Endodermal cell (in vitro differentiated cells): Measurements from ENCODE around the gene ARHGEF28. TPM values are rescaled to one million over a fixed set of nuclear protein-coding genes. Genes with fewer than 3 reads are reported as not detected.

Experiments used
- DNase-seq: peaks from one replicate; pipeline ENCODE4 v3.0.0-alpha.2; 2017
- H3K27ac ChIP-seq: 2 replicates; pipeline ENCODE4 v1.5.1; 2013; ENCODE audit warnings: mild to moderate bottlenecking, low read depth, low read length, moderate library complexity
- H3K27me3 ChIP-seq: 2 replicates; pipeline ENCODE4 v1.6.1; 2013; ENCODE audit warnings: mild to moderate bottlenecking, low read length, moderate library complexity; ENCODE audit not compliant: insufficient read depth, control insufficient read depth, poor library complexity, severe bottlenecking
- H3K36me3 ChIP-seq: 2 replicates; pipeline ENCODE4 v1.7.0; 2013; ENCODE audit warnings: mild to moderate bottlenecking, low read length, moderate library complexity; ENCODE audit not compliant: control insufficient read depth, insufficient read depth
- H3K4me1 ChIP-seq: one replicate; pipeline ENCODE4 v1.7.0; 2013; ENCODE audit warnings: low read length; ENCODE audit not compliant: control insufficient read depth, insufficient read depth
- H3K4me3 ChIP-seq: 2 replicates; pipeline ENCODE4 v1.5.1; 2013; ENCODE audit warnings: mild to moderate bottlenecking, low read length, moderate library complexity
- H3K9ac ChIP-seq: 2 replicates; pipeline ENCODE4 v1.6.1; 2013; ENCODE audit warnings: mild to moderate bottlenecking, low read length, moderate library complexity; ENCODE audit not compliant: poor library complexity, severe bottlenecking; ENCODE audit errors: extremely low read depth
- H3K9me3 ChIP-seq: 2 replicates; pipeline ENCODE4 v1.6.1; 2013; ENCODE audit warnings: mild to moderate bottlenecking, low read length, moderate library complexity; ENCODE audit not compliant: control insufficient read depth
- H3K27ac Mint-ChIP-seq: 2 replicates; pipeline ENCODE4 v1.8.0; 2020; ENCODE audit warnings: mixed read lengths
- H3K27me3 Mint-ChIP-seq: 2 replicates; pipeline ENCODE4 v1.8.0; 2021; ENCODE audit warnings: mild to moderate bottlenecking, mixed read lengths; ENCODE audit not compliant: insufficient read depth
- H3K36me3 Mint-ChIP-seq: 2 replicates; pipeline ENCODE4 v1.8.0; 2020; ENCODE audit warnings: low read depth, mixed read lengths
- H3K4me1 Mint-ChIP-seq: 2 replicates; pipeline ENCODE4 v1.8.0; 2020; ENCODE audit warnings: mixed read lengths
- H3K4me3 Mint-ChIP-seq: 2 replicates; pipeline ENCODE4 v1.8.0; 2020; ENCODE audit warnings: mild to moderate bottlenecking, moderate library complexity, mixed read lengths
- H3K9me3 Mint-ChIP-seq: 2 replicates; pipeline ENCODE4 v1.8.0; 2020; ENCODE audit warnings: mild to moderate bottlenecking, mixed read lengths
- CTCF ChIP-seq: fragments of 200-600 bp; sonication (generic); conservative IDR thresholded peaks from 2 replicates; pipeline ENCODE4 v1.5.0; 2021; ENCODE audit warnings: antibody characterized with exemption, mild to moderate bottlenecking
- WGBS, 2 experiments: methylation state at CpG; one replicate each; pipeline versions ENCODE4 v1.1.5 to v1.1.7; 2013; ENCODE audit warnings: missing lambda C conversion rate in 2 of 2, mixed read lengths in 1 of 2; ENCODE audit not compliant: insufficient coverage in 1 of 2, insufficient read length in 1 of 2; 5-methylcytosine and 5-hydroxymethylcytosine counted together
- total RNA-seq, 2 donors: library from RNA; stranded (reverse); fragmentation: NEBNext Ultra II Directional in 1 of 2; extraction: Animal tissue kit (Norgen Biotek cat#: 25700) in 1 of 2; gene quantifications; 2 replicates in 1 of 2; 3 replicates in 1 of 2; pipeline ENCODE4 v1.2.1, GENCODE V29; 2021

The ARHGEF28 gene
- total RNA-seq, 2 donors from 2014 or later, result 0.92 to 1.2 TPM

DNA sequence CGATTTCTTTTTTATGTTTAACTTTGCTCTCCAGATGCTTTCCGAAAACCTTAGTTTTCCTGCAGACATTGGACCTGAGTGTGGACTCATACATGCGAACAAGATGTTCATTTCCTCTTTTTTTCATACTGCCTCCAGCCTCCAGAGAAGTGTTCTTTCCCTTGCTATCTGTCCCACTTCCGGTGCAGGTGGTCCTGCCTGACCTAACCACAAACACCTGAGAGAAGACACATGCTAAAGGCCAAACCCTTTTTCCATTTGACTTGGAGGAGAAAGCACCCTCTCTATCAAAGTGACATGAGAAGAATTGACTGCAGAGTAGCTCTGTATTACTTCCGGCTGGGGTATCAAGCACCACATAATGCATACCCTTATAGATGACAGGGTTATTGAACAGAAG lies 334.0 kb downstream of the ARHGEF28 start:
- no peak for TF ChIP-seq CTCF
- no peaks in the 10 kb centered on the region for H3K27me3 Mint-ChIP-seq
- H3K4me3 ChIP-seq, result no peak overlapping the region
- no peaks in the 10 kb centered on the region for H3K4me1 ChIP-seq
- no peaks in the 10 kb centered on the region for H3K36me3 Mint-ChIP-seq
- H3K27ac Mint-ChIP-seq, result no peak overlapping the region
- WGBS, 2 experiments, result 52 to 76% methylated on average over 3 to 5 of the region's 5 CpGs
- H3K4me3 Mint-ChIP-seq, result no peak overlapping the region
- H3K27me3 ChIP-seq, result no peaks in the 10 kb centered on the region
- DNase-seq, result no peak
- H3K9me3 ChIP-seq, result no peaks in the 10 kb centered on the region
- no peak overlapping the region for H3K9ac ChIP-seq
- peaks cover 11% of the 10 kb centered on the region for H3K4me1 Mint-ChIP-seq
- no peak overlapping the region for H3K27ac ChIP-seq
- H3K36me3 ChIP-seq, result no peaks in the 10 kb centered on the region
- no peaks in the 10 kb centered on the region for H3K9me3 Mint-ChIP-seq

DNA sequence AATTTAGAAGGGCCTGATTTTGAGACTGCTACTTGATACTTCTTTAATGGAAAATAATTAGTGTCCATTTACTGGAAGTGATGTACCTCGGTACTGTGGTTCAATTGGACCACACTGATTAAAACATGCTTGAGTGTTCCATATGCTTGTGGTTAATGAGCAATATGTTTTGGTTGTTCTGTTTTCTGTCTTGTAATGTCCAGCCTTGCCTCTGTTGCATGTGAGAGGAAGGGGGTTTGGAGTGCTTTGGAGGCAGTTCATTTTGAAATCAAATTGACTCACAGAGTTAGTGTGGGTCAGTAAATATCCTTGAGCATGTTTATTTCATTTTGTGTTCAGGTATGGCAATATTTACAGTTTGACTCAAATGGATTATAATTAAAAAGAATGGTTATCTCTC lies 334.4 kb downstream of the ARHGEF28 start:
- H3K36me3 ChIP-seq, result no peaks in the 10 kb centered on the region
- WGBS, 2 experiments, result 94 to 100% methylated on average over 1 of the region's 1 CpG
- H3K4me1 ChIP-seq, result no peaks in the 10 kb centered on the region
- H3K27ac ChIP-seq, result no peak overlapping the region
- H3K27me3 Mint-ChIP-seq, result no peaks in the 10 kb centered on the region
- no peak overlapping the region for H3K27ac Mint-ChIP-seq
- H3K4me3 Mint-ChIP-seq, result no peak overlapping the region
- H3K4me1 Mint-ChIP-seq, result peaks cover 7% of the 10 kb centered on the region
- H3K9me3 ChIP-seq, result no peaks in the 10 kb centered on the region
- no peak overlapping the region for H3K4me3 ChIP-seq
- H3K9me3 Mint-ChIP-seq, result no peaks in the 10 kb centered on the region
- no peak overlapping the region for H3K9ac ChIP-seq
- no peaks in the 10 kb centered on the region for H3K36me3 Mint-ChIP-seq
- no peak for DNase-seq
- no peak for TF ChIP-seq CTCF
- H3K27me3 ChIP-seq, result no peaks in the 10 kb centered on the region

GRCh38 chr5:73962801-73963425 lies 336.9 kb downstream of the ARHGEF28 start:
- 88 to 89% methylated on average over 4 to 8 of the region's 8 CpGs for WGBS, 2 experiments
- no peak for DNase-seq
- no peak overlapping the region for H3K9ac ChIP-seq
- no peak overlapping the region for H3K27ac ChIP-seq
- no peaks in the 10 kb centered on the region for H3K27me3 ChIP-seq
- no peaks in the 10 kb centered on the region for H3K36me3 ChIP-seq
- H3K9me3 ChIP-seq, result no peaks in the 10 kb centered on the region
- no peak overlapping the region for H3K4me3 Mint-ChIP-seq
- peaks cover 8% of the 10 kb centered on the region for H3K4me1 Mint-ChIP-seq
- H3K27me3 Mint-ChIP-seq, result peaks cover 5% of the 10 kb centered on the region
- no peaks in the 10 kb centered on the region for H3K4me1 ChIP-seq
- H3K27ac Mint-ChIP-seq, result no peak overlapping the region
- H3K9me3 Mint-ChIP-seq, result no peaks in the 10 kb centered on the region
- H3K36me3 Mint-ChIP-seq, result no peaks in the 10 kb centered on the region
- TF ChIP-seq CTCF, result no peak
- no peak overlapping the region for H3K4me3 ChIP-seq
